ENCODE data around the gene ETNK1.
"Not testable (repeated sequence)": the region's sequence is repeated elsewhere in the genome, so short reads cannot be mapped to it uniquely, and the experiment has no call there.

ETNK1 gene

DNA sequence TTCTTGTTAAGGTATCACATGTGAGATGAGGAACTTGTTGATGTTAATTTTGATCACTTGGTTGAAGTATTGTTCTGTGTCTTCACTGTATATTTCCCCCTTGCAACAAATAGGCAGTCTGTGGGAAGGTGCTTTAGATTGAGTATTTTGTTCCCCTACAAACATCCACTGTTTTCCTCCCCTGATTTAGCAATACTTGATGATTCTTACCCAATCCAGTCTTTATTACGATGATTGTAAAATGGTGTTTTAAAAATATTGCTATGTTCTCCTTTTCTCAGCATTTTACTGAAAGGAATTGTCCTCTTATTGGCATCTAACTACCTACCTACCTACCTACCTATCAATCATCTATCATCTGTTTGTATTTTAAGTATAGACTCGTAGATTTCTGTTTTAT lies 66.3 kb downstream of the ETNK1 start:
- DNase-seq: no peak

GRCh38 chr12:22692467-22692866 lies 67.5 kb downstream of the ETNK1 start:
- DNase-seq: not testable (repeated sequence)

GRCh38 chr12:22692964-22693555 lies 68.1 kb downstream of the ETNK1 start:
- DNase-seq: no peak

DNA sequence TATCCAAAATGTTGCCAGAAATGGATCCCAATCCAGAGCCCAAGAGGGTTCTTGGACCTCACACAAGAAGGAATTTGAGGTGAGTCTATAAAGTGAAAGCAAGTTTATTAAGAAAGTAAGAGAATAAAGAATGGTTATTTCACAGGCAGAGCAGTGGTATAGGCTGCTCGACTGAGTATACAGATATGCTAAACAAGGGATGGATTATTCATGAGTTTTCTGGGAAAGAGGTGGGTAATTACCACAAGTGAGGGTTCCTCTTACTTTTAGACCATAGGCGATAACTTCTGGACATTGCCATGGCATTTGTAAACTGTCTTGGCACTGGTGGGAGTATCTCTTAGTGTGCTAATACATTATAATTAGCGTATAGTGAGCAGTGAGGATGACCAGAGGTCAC lies 73.6 kb downstream of the ETNK1 start:
- no peak for DNase-seq

DNA sequence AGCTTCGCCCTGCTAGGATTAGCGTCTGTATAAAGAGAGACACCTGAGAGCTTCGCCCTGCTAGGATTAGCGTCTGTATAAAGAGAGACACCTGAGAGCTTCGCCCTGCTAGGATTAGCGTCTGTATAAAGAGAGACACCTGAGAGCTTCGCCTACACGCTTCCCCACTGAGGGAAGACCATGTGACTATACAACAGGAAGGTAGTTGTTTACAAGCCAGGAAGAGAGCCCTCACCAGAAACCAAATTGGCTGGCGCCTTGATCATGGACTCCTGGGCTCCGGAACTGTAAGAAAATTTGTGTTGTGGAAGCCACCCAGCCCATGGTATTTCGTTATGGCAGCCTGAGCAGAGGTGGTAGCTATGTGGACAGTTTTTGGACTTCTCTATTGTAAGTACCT lies 74.7 kb downstream of the ETNK1 start:
- DNase-seq: not testable (repeated sequence)

- no peak for DNase-seq
Measured at GRCh38 chr12:22700106-22700505, 75.1 kb downstream of the ETNK1 start.

DNA sequence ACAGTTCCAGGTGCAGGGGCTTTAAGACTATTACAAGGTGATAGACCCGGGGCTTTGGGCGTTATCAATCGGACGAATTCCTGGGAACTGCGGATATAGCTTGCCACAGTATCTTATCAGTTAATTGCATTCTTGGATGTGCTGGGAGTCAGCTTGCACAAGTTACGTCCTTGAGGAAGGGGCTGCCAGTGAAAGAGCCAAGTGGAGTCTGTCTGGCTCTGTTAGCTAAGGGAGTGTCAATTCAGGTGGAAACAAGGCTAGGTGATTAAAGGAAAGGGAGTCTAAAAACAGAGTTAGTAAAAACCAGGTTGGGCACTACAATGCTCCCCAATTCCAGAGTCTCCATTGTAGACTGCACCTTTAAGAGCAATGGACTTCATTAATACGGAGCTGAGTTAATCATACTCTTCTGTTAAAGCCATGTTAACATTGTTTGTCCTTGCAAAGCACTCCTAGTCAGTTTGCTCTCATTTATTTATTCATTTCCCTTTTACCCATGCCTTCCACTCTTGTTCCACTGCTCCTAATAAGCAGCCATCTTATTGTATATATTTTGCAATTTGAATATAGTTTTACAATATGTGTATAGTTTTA lies 76.3 kb downstream of the ETNK1 start:
- not testable (repeated sequence) for DNase-seq

- no peak for DNase-seq
Measured at GRCh38 chr12:22702690-22703089, 77.7 kb downstream of the ETNK1 start.

GRCh38 chr12:22709292-22709691 lies 84.3 kb downstream of the ETNK1 start:
- no peak for DNase-seq

DNA sequence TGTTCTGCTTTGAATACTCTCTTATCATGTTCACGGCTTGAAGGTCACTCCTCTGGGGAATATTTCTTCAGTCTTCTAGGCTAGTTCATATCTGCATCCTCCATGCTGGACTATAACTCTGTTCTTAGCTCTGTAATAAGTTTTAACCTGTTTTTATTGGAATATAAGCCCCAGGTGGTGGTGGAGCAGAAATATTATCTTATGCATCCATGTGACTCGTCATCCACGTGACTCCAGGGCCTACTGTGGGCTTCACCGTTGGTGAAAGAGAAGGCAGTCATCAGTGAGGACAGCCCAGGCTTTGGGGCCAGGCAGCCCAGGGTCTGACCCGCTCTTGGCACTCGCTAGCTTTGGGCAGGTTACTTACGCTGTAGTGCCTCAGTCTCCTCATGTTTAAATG lies 87.1 kb downstream of the ETNK1 start:
- DNase-seq: no peak

DNA sequence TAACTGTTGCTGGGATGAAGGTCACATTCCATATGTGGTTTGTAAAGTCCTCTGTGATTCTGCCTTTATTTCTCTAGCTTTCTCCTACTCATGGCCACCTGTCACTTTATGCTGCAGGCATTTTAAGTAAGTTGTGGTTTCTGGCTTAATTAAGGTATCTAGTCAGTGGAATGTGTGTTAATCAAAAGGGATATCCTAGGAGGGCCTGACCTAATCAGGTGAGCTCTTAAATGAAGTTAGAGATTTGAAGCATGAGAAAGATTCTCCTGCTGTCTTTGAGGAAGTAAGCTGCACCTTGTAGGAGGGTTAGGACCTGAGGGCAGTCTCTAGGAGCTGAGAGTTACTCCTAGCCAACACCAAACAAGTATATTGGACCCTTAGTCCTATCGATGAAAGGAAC lies 90.3 kb downstream of the ETNK1 start:
- no peak for DNase-seq

GRCh38 chr12:22719745-22720144 lies 94.8 kb downstream of the ETNK1 start:
- DNase-seq: no peak

DNA sequence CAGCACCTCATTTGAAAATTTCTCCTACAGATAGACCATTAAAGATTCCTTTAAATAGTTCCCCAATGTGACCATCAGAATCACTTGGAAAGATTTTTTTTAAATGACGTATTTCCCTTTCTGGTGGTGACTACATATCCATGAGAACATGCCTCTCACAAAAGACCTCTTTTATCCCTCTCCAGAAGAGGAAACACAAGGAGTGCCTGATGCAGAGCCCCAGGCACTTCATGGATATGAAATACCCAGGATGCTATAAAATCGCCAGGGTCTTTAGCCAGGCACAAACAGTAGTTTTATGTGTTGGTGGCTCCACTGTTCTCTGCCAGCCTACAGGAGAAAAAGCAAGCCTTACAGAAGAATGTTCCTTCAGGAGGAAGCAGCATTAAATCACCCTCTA lies 97.1 kb downstream of the ETNK1 start:
- no peak for DNase-seq

- DNase-seq: no peak
Measured at GRCh38 chr12:22722779-22723178, 97.8 kb downstream of the ETNK1 start.

- DNase-seq: no peak
Measured at GRCh38 chr12:22728987-22729386, 104.0 kb downstream of the ETNK1 start.

DNA sequence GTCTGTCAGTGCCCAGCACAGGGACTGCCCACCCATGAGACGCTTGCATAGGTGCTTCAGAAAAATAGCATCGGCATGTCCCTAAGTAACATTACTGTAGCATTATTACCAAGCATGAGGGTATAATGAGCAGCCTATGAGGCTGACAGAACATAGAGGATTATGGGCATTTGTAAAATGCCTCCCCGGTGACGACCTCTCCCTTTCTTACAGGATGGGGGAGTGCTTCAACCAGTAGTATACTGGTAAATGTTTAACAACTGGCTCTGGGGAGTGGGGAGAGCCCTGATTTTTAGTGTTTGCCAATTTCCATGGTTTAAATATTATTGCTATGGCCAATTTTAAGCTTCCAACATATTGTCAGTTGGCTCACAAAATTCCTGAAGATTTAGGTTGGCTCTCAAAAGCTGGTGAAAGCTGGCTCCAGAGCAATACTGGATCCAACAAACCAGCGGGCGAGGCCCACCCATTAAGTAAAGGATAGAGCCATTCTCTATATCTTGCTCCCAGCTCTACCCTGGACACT lies 104.5 kb downstream of the ETNK1 start:
- no peak for DNase-seq

GRCh38 chr12:22729957-22730443 lies 105.0 kb downstream of the ETNK1 start:
- DNase-seq: no peak

DNA sequence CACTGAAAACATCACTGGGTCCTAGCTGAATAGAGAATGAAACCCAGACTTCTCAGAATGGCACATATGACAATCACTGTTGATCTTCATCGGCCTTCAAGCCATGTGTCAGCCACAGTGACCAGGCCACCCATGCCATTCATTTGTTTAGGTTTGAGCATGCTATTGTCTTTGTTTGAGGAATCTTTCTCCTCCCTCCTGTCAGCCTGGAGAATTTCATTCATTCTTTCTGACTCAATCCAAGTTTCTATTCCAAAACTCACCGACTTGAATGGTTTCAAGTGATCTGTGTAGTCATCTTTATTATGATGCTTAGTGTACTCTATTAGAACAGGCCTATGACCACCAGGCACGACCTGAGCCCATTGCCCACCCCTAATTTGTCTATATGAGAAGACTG lies 106.3 kb downstream of the ETNK1 start:
- no peak for DNase-seq

- no peak for DNase-seq
Measured at GRCh38 chr12:22733756-22734155, 108.8 kb downstream of the ETNK1 start.

DNA sequence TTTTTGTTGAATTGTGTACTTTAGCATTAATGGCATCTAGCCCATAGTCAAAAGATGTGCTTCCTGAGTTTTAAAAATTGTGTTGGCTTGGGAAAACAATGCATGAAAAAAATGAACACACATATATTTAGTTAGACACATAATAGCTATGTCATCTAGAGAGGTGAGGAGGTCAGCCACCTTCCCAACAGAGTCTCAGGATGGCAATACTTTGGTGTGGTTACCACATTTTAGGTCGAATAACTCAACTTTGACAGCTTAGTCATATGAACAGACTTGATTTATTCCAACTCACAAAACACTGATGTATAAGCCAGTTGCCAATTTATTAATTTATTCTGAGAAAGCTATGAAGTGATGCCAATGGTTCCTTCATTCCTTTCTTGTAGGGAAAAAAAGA lies 114.0 kb downstream of the ETNK1 start:
- DNase-seq: no peak
